Measurements from ENCODE around the gene STK10. TPM values are rescaled to one million over a fixed set of nuclear protein-coding genes. Genes with fewer than 3 reads are reported as not detected.

STK10 gene
- polyA plus RNA-seq, 1 donor (not counting 4 experiments of a cell fraction or from before 2014, with no cell fraction given), result 19.8 TPM

DNA sequence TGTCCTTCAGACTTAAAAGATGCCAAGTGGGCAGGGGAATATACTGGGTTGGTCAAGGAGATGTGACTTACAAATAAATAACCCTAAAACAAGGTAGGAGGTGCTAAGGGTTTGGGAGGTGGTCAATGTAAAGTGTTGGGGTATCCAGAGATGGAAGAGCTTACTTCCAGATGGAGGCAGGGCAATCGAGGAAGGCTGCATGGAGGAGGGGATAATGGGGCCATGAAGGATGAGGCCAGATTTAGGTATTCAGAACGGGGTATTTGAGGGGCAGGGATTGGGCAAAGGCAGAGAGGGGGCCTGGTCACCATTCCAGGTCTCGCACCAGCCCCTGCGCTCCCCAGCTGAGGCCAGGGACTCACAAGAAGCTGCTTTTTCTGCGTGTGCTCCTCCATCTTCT is 123.7 kb downstream of the STK10 start:
- no peak overlapping the region for H3K4me3 ChIP-seq (ENCODE audit: control insufficient read depth in 2 of 3, extremely low read depth in 1 of 3, insufficient read depth in 2 of 3, low read depth in 1 of 3, low read length in 3 of 3)
- H3K9me1 ChIP-seq (ENCODE audit: control insufficient read depth, extremely low read depth, insufficient read depth, low read length), result no peaks in the 10 kb centered on the region
- TF ChIP-seq, protein P1, sequence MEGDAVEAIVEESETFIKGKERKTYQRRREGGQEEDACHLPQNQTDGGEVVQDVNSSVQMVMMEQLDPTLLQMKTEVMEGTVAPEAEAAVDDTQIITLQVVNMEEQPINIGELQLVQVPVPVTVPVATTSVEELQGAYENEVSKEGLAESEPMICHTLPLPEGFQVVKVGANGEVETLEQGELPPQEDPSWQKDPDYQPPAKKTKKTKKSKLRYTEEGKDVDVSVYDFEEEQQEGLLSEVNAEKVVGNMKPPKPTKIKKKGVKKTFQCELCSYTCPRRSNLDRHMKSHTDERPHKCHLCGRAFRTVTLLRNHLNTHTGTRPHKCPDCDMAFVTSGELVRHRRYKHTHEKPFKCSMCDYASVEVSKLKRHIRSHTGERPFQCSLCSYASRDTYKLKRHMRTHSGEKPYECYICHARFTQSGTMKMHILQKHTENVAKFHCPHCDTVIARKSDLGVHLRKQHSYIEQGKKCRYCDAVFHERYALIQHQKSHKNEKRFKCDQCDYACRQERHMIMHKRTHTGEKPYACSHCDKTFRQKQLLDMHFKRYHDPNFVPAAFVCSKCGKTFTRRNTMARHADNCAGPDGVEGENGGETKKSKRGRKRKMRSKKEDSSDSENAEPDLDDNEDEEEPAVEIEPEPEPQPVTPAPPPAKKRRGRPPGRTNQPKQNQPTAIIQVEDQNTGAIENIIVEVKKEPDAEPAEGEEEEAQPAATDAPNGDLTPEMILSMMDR (optimal IDR thresholded peaks at IDR 0.05 in 1 of 3, IDR thresholded peaks at IDR 0.05 in 1 of 3, conservative IDR thresholded peaks at IDR 0.05 in 1 of 3; ENCODE audit: extremely low read depth in 1 of 3, insufficient read depth in 2 of 3, low read length in 3 of 3), result no peak
- TF ChIP-seq EZH2 (IDR thresholded peaks at IDR 0.05; ENCODE audit: low read length), result no peak
- DNase-seq (ENCODE audit: low read depth, low spot score) (no peak), FAIRE-seq (no peak)
- H4K20me1 ChIP-seq (ENCODE audit: control insufficient read depth, extremely low read depth, insufficient read depth, low read length), result peaks cover 3% of the 10 kb centered on the region
- no peak overlapping the region for H3K27ac ChIP-seq (ENCODE audit: control insufficient read depth, insufficient read depth, low read length)
- peaks cover 25 to 40% of the 10 kb centered on the region in 2 experiments for H3K36me3 ChIP-seq (ENCODE audit: control insufficient read depth in 2 of 2, extremely low read depth in 1 of 2, insufficient read depth in 2 of 2, low read length in 2 of 2)
- H3K4me1 ChIP-seq (ENCODE audit: control insufficient read depth, extremely low read depth, insufficient read depth, low read length), result no peaks in the 10 kb centered on the region
- no peak overlapping the region for H2AFZ ChIP-seq (ENCODE audit: control insufficient read depth, low read length)
- H3K79me2 ChIP-seq (ENCODE audit: control insufficient read depth, insufficient read depth, low read length), result no peaks in the 10 kb centered on the region
- no peak overlapping the region for H3K9ac ChIP-seq (ENCODE audit: control insufficient read depth, extremely low read depth, insufficient read depth, low read length)
- H3K27me3 ChIP-seq (ENCODE audit: control insufficient read depth, extremely low read depth, insufficient read depth, low read length), result no peaks in the 10 kb centered on the region
- no peak overlapping the region for H3K4me2 ChIP-seq (ENCODE audit: control insufficient read depth, extremely low read depth, insufficient read depth, low read depth, low read length)
- dilution Hi-C loops (cut with MboI; ENCODE audit: extremely low pct_ligation_motif_present, low sequenced_read_pairs), result no loop called here
- H3K9me3 ChIP-seq (ENCODE audit: control insufficient read depth, low read depth, low read length), result no peaks in the 10 kb centered on the region

DNA sequence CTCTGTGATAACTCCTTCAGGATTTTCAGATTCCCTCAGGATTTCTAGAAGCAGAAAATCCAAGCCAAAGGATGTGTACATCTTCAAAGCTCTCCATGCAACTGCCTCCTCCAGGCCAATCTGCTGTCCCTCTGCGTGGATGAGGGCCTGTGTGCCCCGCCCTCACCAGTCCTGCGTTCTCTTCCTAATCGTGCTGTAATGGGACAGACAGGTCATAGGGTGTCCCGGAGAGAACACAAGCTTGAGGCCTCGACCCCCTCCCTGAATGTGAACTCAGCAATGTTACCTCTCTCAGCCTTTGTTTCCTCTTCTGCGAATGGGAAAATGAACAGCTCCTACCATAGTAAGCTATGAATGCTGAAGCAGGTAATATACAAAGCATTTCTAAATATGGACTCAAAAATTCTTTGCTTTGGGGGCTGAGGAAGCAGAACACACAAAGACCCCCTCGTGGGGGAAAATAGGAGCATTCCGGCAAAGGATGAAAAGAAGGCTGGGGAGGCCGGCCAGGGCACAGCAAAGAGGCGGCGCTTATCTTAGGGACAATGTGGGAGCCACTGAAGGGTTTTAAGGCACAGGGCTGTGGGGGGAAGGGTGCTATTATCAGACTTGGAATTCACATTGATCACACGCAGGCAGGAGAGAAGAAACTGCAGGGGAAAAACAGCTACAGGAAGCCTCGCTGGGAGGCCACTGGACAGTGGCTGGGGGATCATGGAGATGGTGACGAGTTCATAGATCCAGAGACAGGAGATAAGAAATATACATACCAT is 124.4 kb downstream of the STK10 start:
- H3K9ac ChIP-seq (ENCODE audit: control insufficient read depth, extremely low read depth, insufficient read depth, low read length), result no peak overlapping the region
- no peak overlapping the region for H3K4me3 ChIP-seq (ENCODE audit: control insufficient read depth in 2 of 3, extremely low read depth in 1 of 3, insufficient read depth in 2 of 3, low read depth in 1 of 3, low read length in 3 of 3)
- no peak overlapping the region for H2AFZ ChIP-seq (ENCODE audit: control insufficient read depth, low read length)
- DNase-seq (ENCODE audit: low read depth, low spot score), result no peak
- no peak for FAIRE-seq
- H3K27me3 ChIP-seq (ENCODE audit: control insufficient read depth, extremely low read depth, insufficient read depth, low read length), result no peaks in the 10 kb centered on the region
- dilution Hi-C loops (cut with MboI; ENCODE audit: extremely low pct_ligation_motif_present, low sequenced_read_pairs), result no loop called here
- no peaks in the 10 kb centered on the region for H3K79me2 ChIP-seq (ENCODE audit: control insufficient read depth, insufficient read depth, low read length)
- no peaks in the 10 kb centered on the region for H3K9me1 ChIP-seq (ENCODE audit: control insufficient read depth, extremely low read depth, insufficient read depth, low read length)
- H3K4me2 ChIP-seq (ENCODE audit: control insufficient read depth, extremely low read depth, insufficient read depth, low read depth, low read length), result no peak overlapping the region
- TF ChIP-seq EZH2 (IDR thresholded peaks at IDR 0.05; ENCODE audit: low read length), result no peak
- TF ChIP-seq, protein P1 (optimal IDR thresholded peaks at IDR 0.05 in 1 of 3, IDR thresholded peaks at IDR 0.05 in 1 of 3, conservative IDR thresholded peaks at IDR 0.05 in 1 of 3; ENCODE audit: extremely low read depth in 1 of 3, insufficient read depth in 2 of 3, low read length in 3 of 3), result no peak
- H3K27ac ChIP-seq (ENCODE audit: control insufficient read depth, insufficient read depth, low read length), result no peak overlapping the region
- no peaks in the 10 kb centered on the region for H3K9me3 ChIP-seq (ENCODE audit: control insufficient read depth, low read depth, low read length)
- H3K4me1 ChIP-seq (ENCODE audit: control insufficient read depth, extremely low read depth, insufficient read depth, low read length), result no peaks in the 10 kb centered on the region
- peaks cover 26 to 41% of the 10 kb centered on the region in 2 experiments for H3K36me3 ChIP-seq (ENCODE audit: control insufficient read depth in 2 of 2, extremely low read depth in 1 of 2, insufficient read depth in 2 of 2, low read length in 2 of 2)
- peaks cover 3% of the 10 kb centered on the region for H4K20me1 ChIP-seq (ENCODE audit: control insufficient read depth, extremely low read depth, insufficient read depth, low read length)
